Loucy (cell line): ENCODE measurements around the gene TNPO3.

Experiments used
- H2AFZ ChIP-seq: fragments of 200-600 bp; sonication (generic); 2 replicates; pipeline ENCODE4 v1.6.0; 2016; ENCODE audit warnings: antibody characterized with exemption, mild to moderate bottlenecking, low read length, moderate library complexity
- H3F3A ChIP-seq: fragments of 200-600 bp; 2 replicates; pipeline ENCODE4 v1.6.0; 2016; ENCODE audit warnings: antibody characterized with exemption, low read depth, mild to moderate bottlenecking
- H3K27me3 ChIP-seq: fragments of 200-600 bp; sonication (generic); 2 replicates; pipeline ENCODE4 v1.6.1; 2014; ENCODE audit warnings: low read length, mild to moderate bottlenecking; ENCODE audit not compliant: insufficient read depth, poor library complexity, severe bottlenecking
- H3K36me3 ChIP-seq: fragments of 200-600 bp; sonication (generic); 2 replicates; pipeline ENCODE4 v1.6.1; 2016; ENCODE audit warnings: low read length; ENCODE audit not compliant: insufficient read depth
- H3K4me1 ChIP-seq: fragments of 200-600 bp; sonication (generic); 2 replicates; pipeline ENCODE4 v1.5.1; 2014; ENCODE audit warnings: low read length, mild to moderate bottlenecking; ENCODE audit not compliant: insufficient read depth, poor library complexity, severe bottlenecking
- H3K4me2 ChIP-seq: fragments of 200-600 bp; sonication (generic); 2 replicates; pipeline ENCODE4 v1.6.0; 2014; ENCODE audit warnings: antibody characterized with exemption, low read length, low read depth, mild to moderate bottlenecking; ENCODE audit not compliant: poor library complexity, severe bottlenecking
- H3K4me3 ChIP-seq: fragments of 200-600 bp; sonication (generic); 2 replicates; pipeline ENCODE4 v1.5.1; 2014; ENCODE audit warnings: low read length, mild to moderate bottlenecking, mixed read lengths; ENCODE audit not compliant: poor library complexity, severe bottlenecking
- H3K79me2 ChIP-seq: fragments of 200-600 bp; sonication (generic); 2 replicates; pipeline ENCODE4 v1.6.1; 2014; ENCODE audit warnings: low read length; ENCODE audit not compliant: insufficient read depth
- H3K9ac ChIP-seq: fragments of 200-600 bp; sonication (generic); 2 replicates; pipeline ENCODE4 v1.6.0; 2014; ENCODE audit warnings: mild to moderate bottlenecking, low read depth, low read length, moderate library complexity; ENCODE audit not compliant: poor library complexity, severe bottlenecking
- H3K9me2 ChIP-seq: fragments of 200-600 bp; sonication (generic); replicated peaks from 2 replicates; pipeline ENCODE4 v1.6.1; 2016; ENCODE audit warnings: low read depth, low read length, mixed read lengths
- H3K9me3 ChIP-seq: fragments of 200-600 bp; sonication (generic); 2 replicates; pipeline ENCODE4 v1.6.1; 2014; ENCODE audit warnings: mild to moderate bottlenecking, antibody characterized with exemption, low read length, low read depth; ENCODE audit not compliant: insufficient read depth
- H4K20me1 ChIP-seq: fragments of 200-600 bp; sonication (generic); 2 replicates; pipeline ENCODE4 v1.6.0; 2014; ENCODE audit warnings: antibody characterized with exemption, low read length, mild to moderate bottlenecking; ENCODE audit not compliant: insufficient read depth, poor library complexity, severe bottlenecking
- CTCF ChIP-seq: fragments of 200-600 bp; sonication (generic); conservative IDR thresholded peaks from 2 replicates; pipeline ENCODE4 v1.5.1; 2014; ENCODE audit warnings: mild to moderate bottlenecking, antibody characterized with exemption, low read length
- EZH2phosphoT487 ChIP-seq: fragments of 200-600 bp; IDR thresholded peaks from 2 replicates; pipeline ENCODE4 v1.6.1; 2018; ENCODE audit warnings: antibody characterized with exemption, mild to moderate bottlenecking, moderate library complexity, borderline replicate concordance

The TNPO3 gene

DNA sequence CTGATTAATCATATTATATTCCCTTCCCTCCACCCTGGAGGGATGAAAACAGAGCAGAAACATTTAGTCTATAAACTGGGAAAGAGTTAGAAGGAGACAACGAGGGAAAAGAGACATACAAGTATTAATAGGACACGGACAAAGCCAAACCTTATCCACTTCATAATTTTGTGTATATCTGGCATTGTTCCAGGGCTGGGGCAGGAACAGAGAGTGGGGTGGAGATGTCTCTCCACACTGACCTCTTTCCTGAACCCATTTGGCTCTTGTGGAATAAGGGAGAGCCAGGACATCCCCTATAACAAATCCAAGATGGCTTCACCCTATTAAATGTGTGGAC is 45.9 kb upstream of the TNPO3 start:
- H3K27me3 ChIP-seq, result no peaks in the 10 kb centered on the region
- H4K20me1 ChIP-seq, result no peaks in the 10 kb centered on the region
- no peaks in the 10 kb centered on the region for H3K9me2 ChIP-seq
- H3K4me3 ChIP-seq, result no peak overlapping the region
- H3F3A ChIP-seq, result no peaks in the 10 kb centered on the region
- no peaks in the 10 kb centered on the region for H3K4me1 ChIP-seq
- H3K79me2 ChIP-seq, result no peaks in the 10 kb centered on the region
- no peak overlapping the region for H3K9ac ChIP-seq
- no peak for TF ChIP-seq CTCF
- TF ChIP-seq EZH2phosphoT487, result no peak
- H3K36me3 ChIP-seq, result no peaks in the 10 kb centered on the region
- H2AFZ ChIP-seq, result no peak overlapping the region
- H3K4me2 ChIP-seq, result no peak overlapping the region
- no peaks in the 10 kb centered on the region for H3K9me3 ChIP-seq

DNA sequence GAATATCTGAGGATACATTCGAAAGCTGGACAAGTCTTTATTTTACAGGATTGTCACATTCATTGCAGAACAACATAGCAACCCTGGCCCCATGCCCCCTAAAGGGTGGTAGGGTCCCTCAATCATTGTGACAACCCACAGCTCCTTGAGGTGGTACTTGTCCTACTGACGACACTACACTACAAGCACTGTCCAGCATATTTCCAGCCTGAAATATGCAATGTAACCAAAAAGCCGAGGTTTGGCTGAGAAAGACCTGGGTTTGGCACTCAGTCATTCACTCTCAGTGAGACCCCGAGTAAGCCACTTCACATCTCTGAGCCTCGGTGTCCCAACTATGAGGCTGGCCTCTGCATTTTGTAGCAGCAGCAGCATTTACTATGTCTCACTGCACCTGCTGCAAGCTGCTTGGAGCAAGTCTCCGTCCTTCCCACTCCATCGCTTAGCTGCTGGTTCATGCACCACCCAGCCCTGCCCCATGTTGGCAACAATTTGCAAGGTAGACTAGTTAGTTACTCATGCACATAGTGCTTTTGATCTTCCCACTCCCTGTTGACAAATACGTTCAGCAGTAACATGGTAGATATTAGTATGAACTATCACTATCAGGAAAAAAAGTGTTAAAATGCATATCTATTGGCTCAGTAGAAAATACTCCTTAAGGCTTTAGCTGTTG is 43.6 kb upstream of the TNPO3 start:
- H3K4me1 ChIP-seq, result no peaks in the 10 kb centered on the region
- H3K9ac ChIP-seq, result no peak overlapping the region
- H4K20me1 ChIP-seq, result no peaks in the 10 kb centered on the region
- no peak for TF ChIP-seq CTCF
- TF ChIP-seq EZH2phosphoT487, result no peak
- H3K9me2 ChIP-seq, result no peaks in the 10 kb centered on the region
- no peak overlapping the region for H2AFZ ChIP-seq
- no peaks in the 10 kb centered on the region for H3F3A ChIP-seq
- no peak overlapping the region for H3K4me3 ChIP-seq
- H3K4me2 ChIP-seq, result no peak overlapping the region
- H3K27me3 ChIP-seq, result no peaks in the 10 kb centered on the region
- H3K36me3 ChIP-seq, result no peaks in the 10 kb centered on the region
- H3K9me3 ChIP-seq, result no peaks in the 10 kb centered on the region
- H3K79me2 ChIP-seq, result no peaks in the 10 kb centered on the region

GRCh38 chr7:129095258-129095657 is 40.3 kb upstream of the TNPO3 start:
- H2AFZ ChIP-seq, result no peak overlapping the region
- no peaks in the 10 kb centered on the region for H3K27me3 ChIP-seq
- no peak overlapping the region for H3K9ac ChIP-seq
- H3K4me2 ChIP-seq, result no peak overlapping the region
- H3K9me2 ChIP-seq, result no peaks in the 10 kb centered on the region
- no peaks in the 10 kb centered on the region for H3K79me2 ChIP-seq
- H3K4me3 ChIP-seq, result no peak overlapping the region
- H4K20me1 ChIP-seq, result no peaks in the 10 kb centered on the region
- no peaks in the 10 kb centered on the region for H3K36me3 ChIP-seq
- no peaks in the 10 kb centered on the region for H3K4me1 ChIP-seq
- TF ChIP-seq CTCF (no peak), EZH2phosphoT487 (no peak)
- H3K9me3 ChIP-seq, result no peaks in the 10 kb centered on the region
- no peaks in the 10 kb centered on the region for H3F3A ChIP-seq
